Measurements from ENCODE around the gene GBP7.
A peak's percentile ranks its signal among the peaks of the same experiment; 100 is the strongest.

GRCh38 chr1:89085781-89086180, 90.0 kb downstream of the GBP7 start:
- peak; percentile 68 for TF ChIP-seq CTCF (conservative IDR thresholded peaks at IDR 0.05)
- TF ChIP-seq EZH2 (IDR thresholded peaks at IDR 0.05; ENCODE audit: low read depth) = no peak
